ENCODE data around the gene TUBB6. TPM values are rescaled to one million over a fixed set of nuclear protein-coding genes. Genes with fewer than 3 reads are reported as not detected.

The TUBB6 gene
- total RNA-seq, 4 donors from 2014 or later = 20.7 to 111 (median 50.5) TPM

DNA sequence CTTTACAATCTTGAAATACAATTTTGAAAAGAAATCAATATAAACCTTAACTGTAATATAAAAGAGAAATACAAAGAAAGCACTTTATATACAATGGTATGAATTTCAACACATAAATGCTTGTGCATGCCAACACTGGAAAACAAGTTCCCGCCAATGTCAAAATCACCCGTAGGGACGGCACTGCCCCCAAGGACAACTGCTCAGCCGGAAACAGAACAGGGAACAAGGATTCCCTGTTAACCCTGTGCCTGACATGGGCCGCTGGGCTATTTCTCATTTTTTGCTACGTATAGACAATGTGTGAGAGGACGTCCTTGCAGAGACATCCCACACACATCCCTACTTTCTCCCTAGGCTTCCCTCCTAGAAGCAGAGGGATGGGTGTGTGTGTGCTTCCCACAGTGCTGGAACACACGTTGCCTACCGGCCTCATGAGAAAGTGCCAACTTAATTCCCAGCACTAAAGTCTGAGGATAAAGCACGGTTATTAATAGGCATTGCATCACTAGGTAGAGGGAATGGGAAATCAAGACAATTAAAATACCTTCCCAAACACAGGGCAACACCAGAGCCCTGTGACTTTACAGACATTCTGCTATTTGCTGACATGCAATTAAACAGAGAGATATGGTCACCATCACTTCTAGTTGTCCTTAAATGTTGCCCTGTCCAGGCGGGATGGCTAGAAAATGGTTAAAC is 54.6 kb downstream of the TUBB6 start:
- H3K4me1 ChIP-seq = peaks cover 0 to 13% (median 0%) of the 10 kb centered on the region in 4 donors
- peak overlapping the region in 1 of 4 donors; percentile 28 for H3K27ac ChIP-seq
- no peak for DNase-seq
- H3K4me3 ChIP-seq = no peak overlapping the region
- peaks cover 0 to 93% (median 2%) of the 10 kb centered on the region in 3 donors for H3K36me3 ChIP-seq
- TF ChIP-seq POLR2A (IDR thresholded peaks at IDR 0.05) = no peak
- TF ChIP-seq, protein P1, sequence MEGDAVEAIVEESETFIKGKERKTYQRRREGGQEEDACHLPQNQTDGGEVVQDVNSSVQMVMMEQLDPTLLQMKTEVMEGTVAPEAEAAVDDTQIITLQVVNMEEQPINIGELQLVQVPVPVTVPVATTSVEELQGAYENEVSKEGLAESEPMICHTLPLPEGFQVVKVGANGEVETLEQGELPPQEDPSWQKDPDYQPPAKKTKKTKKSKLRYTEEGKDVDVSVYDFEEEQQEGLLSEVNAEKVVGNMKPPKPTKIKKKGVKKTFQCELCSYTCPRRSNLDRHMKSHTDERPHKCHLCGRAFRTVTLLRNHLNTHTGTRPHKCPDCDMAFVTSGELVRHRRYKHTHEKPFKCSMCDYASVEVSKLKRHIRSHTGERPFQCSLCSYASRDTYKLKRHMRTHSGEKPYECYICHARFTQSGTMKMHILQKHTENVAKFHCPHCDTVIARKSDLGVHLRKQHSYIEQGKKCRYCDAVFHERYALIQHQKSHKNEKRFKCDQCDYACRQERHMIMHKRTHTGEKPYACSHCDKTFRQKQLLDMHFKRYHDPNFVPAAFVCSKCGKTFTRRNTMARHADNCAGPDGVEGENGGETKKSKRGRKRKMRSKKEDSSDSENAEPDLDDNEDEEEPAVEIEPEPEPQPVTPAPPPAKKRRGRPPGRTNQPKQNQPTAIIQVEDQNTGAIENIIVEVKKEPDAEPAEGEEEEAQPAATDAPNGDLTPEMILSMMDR (IDR thresholded peaks at IDR 0.05) = no peak
- no peaks in the 10 kb centered on the region for H3K9me3 ChIP-seq
- no peaks in the 10 kb centered on the region for H3K27me3 ChIP-seq

DNA sequence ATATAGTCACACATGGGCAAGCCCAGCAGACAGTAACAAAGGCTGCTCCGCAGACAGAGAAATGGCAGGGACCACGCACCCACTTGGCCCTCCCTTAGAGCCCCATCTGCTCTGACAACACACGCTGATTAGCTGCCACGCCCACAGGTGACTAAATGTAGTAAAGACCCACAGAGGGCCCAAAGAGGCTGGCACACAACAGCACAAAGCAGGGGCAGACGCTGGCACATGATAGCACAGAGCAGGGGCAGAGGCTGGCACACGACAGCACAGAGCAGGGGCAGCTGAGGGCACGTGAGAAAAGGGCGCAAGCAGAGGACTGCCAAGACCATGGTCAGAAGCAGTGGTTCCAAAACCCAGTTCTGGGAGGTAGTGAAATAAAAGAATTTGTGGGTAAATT is 58.3 kb downstream of the TUBB6 start:
- H3K27ac ChIP-seq = peak overlapping the region in 2 of 4 donors; percentile 64 to 72

DNA sequence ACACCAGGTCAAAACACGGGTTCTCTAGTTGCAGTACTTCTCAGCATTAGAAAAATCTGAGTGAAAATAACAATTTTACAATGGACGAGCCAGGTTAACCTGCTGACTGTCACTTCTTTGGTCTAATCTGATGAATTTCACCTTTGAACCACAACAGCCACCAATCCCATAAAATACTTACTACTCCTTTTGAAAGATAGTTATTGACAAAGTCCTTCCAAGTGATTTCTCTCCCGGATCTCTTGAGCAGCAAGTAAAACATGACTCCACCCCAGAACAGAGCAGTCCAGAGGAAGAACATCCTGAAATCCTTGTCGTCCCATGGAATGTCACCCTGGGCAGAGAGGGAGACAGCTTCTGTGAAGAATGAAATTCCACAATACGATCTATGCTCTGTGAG is 58.7 kb downstream of the TUBB6 start:
- Histone ChIP-seq H3K4me3 (no peak overlapping the region), H3K4me1 (peaks cover 0 to 25% (median 0%) of the 10 kb centered on the region in 4 donors), H3K27ac (peak overlapping the region in 2 of 4 donors; percentile 64 to 72), H3K27me3 (no peaks in the 10 kb centered on the region), H3K9me3 (no peaks in the 10 kb centered on the region), H3K36me3 (peaks cover 0 to 71% (median 2%) of the 10 kb centered on the region in 3 donors)
- DNase-seq = peak in 1 of 3 donors; percentile 42
- TF ChIP-seq POLR2A (IDR thresholded peaks at IDR 0.05) = no peak
- TF ChIP-seq, protein P1 (IDR thresholded peaks at IDR 0.05) = no peak

More for the DNA sequence above, 58.3 kb downstream of the TUBB6 start:
- no peak overlapping the region for H3K4me3 ChIP-seq
- DNase-seq = peak in 1 of 3 donors; percentile 59
- H3K4me1 ChIP-seq = peaks cover 0 to 25% (median 0%) of the 10 kb centered on the region in 4 donors
- no peaks in the 10 kb centered on the region for H3K9me3 ChIP-seq
- H3K36me3 ChIP-seq = peaks cover 0 to 75% (median 2%) of the 10 kb centered on the region in 3 donors
- H3K27me3 ChIP-seq = no peaks in the 10 kb centered on the region
- TF ChIP-seq, protein P1 (IDR thresholded peaks at IDR 0.05) = no peak
- TF ChIP-seq POLR2A (IDR thresholded peaks at IDR 0.05) = no peak

GRCh38 chr18:12369211-12369610 is 61.2 kb downstream of the TUBB6 start:
- DNase-seq = no peak
- H3K4me1 ChIP-seq = peaks cover 0 to 46% (median 0%) of the 10 kb centered on the region in 4 donors
- H3K9me3 ChIP-seq = no peaks in the 10 kb centered on the region
- H3K36me3 ChIP-seq = peaks cover 0 to 48% (median 2%) of the 10 kb centered on the region in 3 donors
- H3K27me3 ChIP-seq = no peaks in the 10 kb centered on the region
- no peak overlapping the region for H3K27ac ChIP-seq
- H3K4me3 ChIP-seq = no peak overlapping the region
- TF ChIP-seq, protein P1 (IDR thresholded peaks at IDR 0.05) = no peak
- TF ChIP-seq POLR2A (IDR thresholded peaks at IDR 0.05) = no peak

DNA sequence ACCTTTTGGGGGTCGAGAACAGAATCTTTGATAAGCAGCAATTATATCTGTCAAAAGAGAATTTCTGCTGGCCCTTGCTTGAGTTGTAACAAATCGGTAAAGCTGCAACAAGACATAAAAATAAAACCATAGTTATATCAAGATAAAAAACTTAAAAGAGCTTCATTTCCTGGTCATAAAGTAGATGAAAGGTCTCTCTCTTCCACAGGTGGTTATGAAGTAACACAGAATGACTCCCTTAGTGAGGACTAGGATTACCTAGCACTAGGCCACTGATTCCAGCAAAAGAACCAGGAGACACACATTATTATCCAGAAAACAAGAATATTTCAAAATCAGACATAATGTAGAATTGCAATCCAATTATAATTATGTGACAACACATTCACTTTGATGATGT is 63.5 kb downstream of the TUBB6 start:
- H3K36me3 ChIP-seq = peaks cover 0 to 27% (median 2%) of the 10 kb centered on the region in 3 donors
- no peaks in the 10 kb centered on the region for H3K27me3 ChIP-seq
- no peaks in the 10 kb centered on the region for H3K9me3 ChIP-seq
- TF ChIP-seq POLR2A (IDR thresholded peaks at IDR 0.05) = no peak
- TF ChIP-seq, protein P1 (IDR thresholded peaks at IDR 0.05) = no peak
- peak overlapping the region in 3 of 4 donors; percentile 48 to 70 (median 65) for H3K27ac ChIP-seq
- peaks cover 0 to 61% (median 2%) of the 10 kb centered on the region in 4 donors for H3K4me1 ChIP-seq
- no peak for DNase-seq
- no peak overlapping the region for H3K4me3 ChIP-seq

Data from Peyer's patch (tissue), 4 donors.